Measurements from ENCODE around the gene ANKRD39. TPM values are rescaled to one million over a fixed set of nuclear protein-coding genes. Genes with fewer than 3 reads are reported as not detected.
A peak's percentile ranks its signal among the peaks of the same experiment; 100 is the strongest.

Gene ANKRD39
- total RNA-seq, 1 experiment from 2014 or later: 29.4 TPM

DNA sequence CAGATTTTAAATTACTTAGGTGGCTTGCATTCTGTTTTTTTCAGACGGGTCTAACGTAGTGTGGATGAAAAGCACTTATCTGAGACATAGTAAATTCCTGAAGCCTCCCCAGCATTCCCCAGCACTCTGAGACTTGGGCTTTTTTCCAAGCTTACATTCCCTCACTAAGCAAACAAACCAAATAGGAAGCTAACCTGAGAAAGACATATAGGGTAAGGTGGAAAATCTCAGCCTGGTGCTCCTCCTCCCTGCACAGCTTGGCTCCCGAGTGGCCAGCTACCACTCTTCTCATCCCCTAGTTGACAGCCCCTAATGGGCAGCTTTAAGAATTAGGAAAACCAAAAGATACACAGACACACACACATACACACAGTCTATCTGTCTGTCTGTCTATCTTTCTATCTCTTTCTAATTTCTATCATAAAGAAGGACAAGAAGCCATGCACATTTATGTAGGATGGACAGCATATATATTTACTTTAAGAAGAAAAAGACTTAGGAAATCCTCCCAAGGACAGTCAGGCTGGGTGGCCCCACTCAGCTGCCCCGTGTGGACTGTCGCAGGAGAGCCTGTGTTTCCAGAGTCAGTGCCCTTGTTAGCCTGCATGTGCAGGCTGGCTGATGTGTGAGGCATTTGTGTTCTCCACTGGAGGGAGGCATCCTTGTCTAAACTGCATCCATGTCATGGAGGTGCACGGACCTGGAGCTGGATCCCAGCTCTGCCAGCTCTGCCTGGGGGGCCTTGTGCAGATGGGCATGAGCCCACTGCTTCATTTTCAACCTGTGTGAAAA is 33.5 kb downstream of the ANKRD39 start:
- intact Hi-C loops (cut with micrococcal nuclease): no loop called here
- peaks cover 55% of the 10 kb centered on the region for H3K79me2 ChIP-seq (ENCODE audit: low read length)
- no peak for TF ChIP-seq EZH2 (IDR thresholded peaks at IDR 0.05; ENCODE audit: low read length, unreplicated experiment)
- TF ChIP-seq EZH2phosphoT487 (IDR thresholded peaks at IDR 0.05; ENCODE audit: borderline replicate concordance, low read length): no peak
- TF ChIP-seq, protein P1, sequence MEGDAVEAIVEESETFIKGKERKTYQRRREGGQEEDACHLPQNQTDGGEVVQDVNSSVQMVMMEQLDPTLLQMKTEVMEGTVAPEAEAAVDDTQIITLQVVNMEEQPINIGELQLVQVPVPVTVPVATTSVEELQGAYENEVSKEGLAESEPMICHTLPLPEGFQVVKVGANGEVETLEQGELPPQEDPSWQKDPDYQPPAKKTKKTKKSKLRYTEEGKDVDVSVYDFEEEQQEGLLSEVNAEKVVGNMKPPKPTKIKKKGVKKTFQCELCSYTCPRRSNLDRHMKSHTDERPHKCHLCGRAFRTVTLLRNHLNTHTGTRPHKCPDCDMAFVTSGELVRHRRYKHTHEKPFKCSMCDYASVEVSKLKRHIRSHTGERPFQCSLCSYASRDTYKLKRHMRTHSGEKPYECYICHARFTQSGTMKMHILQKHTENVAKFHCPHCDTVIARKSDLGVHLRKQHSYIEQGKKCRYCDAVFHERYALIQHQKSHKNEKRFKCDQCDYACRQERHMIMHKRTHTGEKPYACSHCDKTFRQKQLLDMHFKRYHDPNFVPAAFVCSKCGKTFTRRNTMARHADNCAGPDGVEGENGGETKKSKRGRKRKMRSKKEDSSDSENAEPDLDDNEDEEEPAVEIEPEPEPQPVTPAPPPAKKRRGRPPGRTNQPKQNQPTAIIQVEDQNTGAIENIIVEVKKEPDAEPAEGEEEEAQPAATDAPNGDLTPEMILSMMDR (conservative IDR thresholded peaks at IDR 0.05; ENCODE audit: low read depth, low read length): no peak
- ATAC-seq: peak; percentile 93
- no peak overlapping the region for H3K9ac ChIP-seq (ENCODE audit: low read length)
- no TSS peak for BruUV-seq (replicated peaks)
- no peak overlapping the region for H3K4me3 ChIP-seq (ENCODE audit: low read length)
- H3K27ac ChIP-seq (ENCODE audit: low read length): no peak overlapping the region
- H3K4me1 ChIP-seq (ENCODE audit: insufficient read depth, low read length): peaks cover 15% of the 10 kb centered on the region
- H3K9me2 ChIP-seq (replicated peaks; ENCODE audit: low read length): no peaks in the 10 kb centered on the region
- peaks cover 35% of the 10 kb centered on the region for H4K20me1 ChIP-seq (ENCODE audit: low read length)
- peak; percentile 84 for DNase-seq
- no peak overlapping the region for H3K4me2 ChIP-seq (ENCODE audit: low read length)
- H3K36me3 ChIP-seq (ENCODE audit: low read depth, low read length): no peaks in the 10 kb centered on the region; the same call in 1 of the 2 replicates
- H3K9me3 ChIP-seq (ENCODE audit: low read length): no peaks in the 10 kb centered on the region
- ChIA-PET CTCF (no interaction called here), POLR2A (ENCODE audit: unreplicated experiment) (no interaction called here)
- H3K27me3 ChIP-seq (ENCODE audit: low read length): no peaks in the 10 kb centered on the region
- no peak overlapping the region for H2AFZ ChIP-seq (ENCODE audit: low read length)
- H3F3A ChIP-seq (ENCODE audit: low read length, unreplicated experiment): no peaks in the 10 kb centered on the region

DNA sequence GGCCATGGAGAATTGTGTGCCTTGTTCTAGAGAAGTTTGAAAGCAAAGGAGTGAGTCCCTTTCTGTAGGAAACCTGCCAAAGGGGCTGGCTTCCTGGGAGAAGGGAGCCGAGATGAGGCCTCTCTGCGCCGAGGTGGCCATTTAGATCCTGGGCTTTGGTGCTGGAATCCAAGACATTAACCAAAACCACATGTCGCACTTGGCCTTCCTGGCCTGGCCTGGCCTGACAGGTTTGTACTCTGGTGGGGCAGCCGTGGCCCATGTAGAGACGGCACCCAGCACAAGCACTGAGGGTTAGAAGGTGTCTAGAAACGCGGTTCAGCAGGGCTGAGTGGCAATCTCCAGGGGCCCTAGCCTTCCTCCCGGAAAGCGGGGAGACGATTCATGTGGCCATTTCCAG is 34.6 kb downstream of the ANKRD39 start:
- H3K36me3 ChIP-seq (ENCODE audit: low read depth, low read length): no peaks in the 10 kb centered on the region; the same call in 1 of the 2 replicates
- H3K4me2 ChIP-seq (ENCODE audit: low read length): no peak overlapping the region
- no peak overlapping the region for H3K27ac ChIP-seq (ENCODE audit: low read length)
- H3K4me3 ChIP-seq (ENCODE audit: low read length): no peak overlapping the region
- no peaks in the 10 kb centered on the region for H3K27me3 ChIP-seq (ENCODE audit: low read length)
- H3K9me2 ChIP-seq (replicated peaks; ENCODE audit: low read length): no peaks in the 10 kb centered on the region
- H4K20me1 ChIP-seq (ENCODE audit: low read length): peaks cover 39% of the 10 kb centered on the region
- ChIA-PET CTCF (no interaction called here), POLR2A (ENCODE audit: unreplicated experiment) (no interaction called here)
- H3K4me1 ChIP-seq (ENCODE audit: insufficient read depth, low read length): peaks cover 21% of the 10 kb centered on the region
- H3K9me3 ChIP-seq (ENCODE audit: low read length): no peaks in the 10 kb centered on the region
- no peak for TF ChIP-seq EZH2phosphoT487 (IDR thresholded peaks at IDR 0.05; ENCODE audit: borderline replicate concordance, low read length)
- TF ChIP-seq, protein P1 (conservative IDR thresholded peaks at IDR 0.05; ENCODE audit: low read depth, low read length): no peak
- TF ChIP-seq EZH2 (IDR thresholded peaks at IDR 0.05; ENCODE audit: low read length, unreplicated experiment): no peak
- ATAC-seq: no peak
- no TSS peak for BruUV-seq (replicated peaks)
- no peak overlapping the region for H3K9ac ChIP-seq (ENCODE audit: low read length)
- H3F3A ChIP-seq (ENCODE audit: low read length, unreplicated experiment): no peaks in the 10 kb centered on the region
- no peak for DNase-seq
- no peak overlapping the region for H2AFZ ChIP-seq (ENCODE audit: low read length)
- intact Hi-C loops (cut with micrococcal nuclease): no loop called here
- peaks cover 66% of the 10 kb centered on the region for H3K79me2 ChIP-seq (ENCODE audit: low read length)

DNA sequence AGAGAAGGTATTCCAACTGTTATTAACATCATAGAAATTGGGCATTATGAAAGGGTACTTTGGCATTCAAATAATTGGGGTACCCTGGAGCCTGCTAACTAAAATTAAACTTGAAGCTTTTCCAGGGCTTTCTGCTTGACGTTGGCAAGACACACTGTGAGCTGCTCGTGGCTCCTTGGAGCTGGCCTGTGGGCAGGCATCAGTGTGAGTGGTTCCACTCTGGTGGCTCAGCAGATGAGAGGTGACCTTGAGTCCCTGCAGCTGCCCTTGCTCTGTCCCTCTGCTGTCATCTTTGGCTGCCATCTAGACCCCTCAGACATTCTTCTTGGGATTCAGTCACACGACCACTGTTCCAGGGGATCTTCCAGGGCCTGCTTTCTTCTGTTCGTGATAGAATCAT is 35.0 kb downstream of the ANKRD39 start:
- Histone ChIP-seq H3K9me2 (replicated peaks; ENCODE audit: low read length) (no peaks in the 10 kb centered on the region), H3K79me2 (ENCODE audit: low read length) (peaks cover 70% of the 10 kb centered on the region), H3K9ac (ENCODE audit: low read length) (no peak overlapping the region), H4K20me1 (ENCODE audit: low read length) (peaks cover 43% of the 10 kb centered on the region), H2AFZ (ENCODE audit: low read length) (no peak overlapping the region), H3K4me2 (ENCODE audit: low read length) (no peak overlapping the region), H3F3A (ENCODE audit: low read length, unreplicated experiment) (no peaks in the 10 kb centered on the region), H3K4me1 (ENCODE audit: insufficient read depth, low read length) (peaks cover 25% of the 10 kb centered on the region), H3K4me3 (ENCODE audit: low read length) (no peak overlapping the region), H3K36me3 (ENCODE audit: low read depth, low read length) (no peaks in the 10 kb centered on the region; the same call in 1 of the 2 replicates), H3K27ac (ENCODE audit: low read length) (no peak overlapping the region), H3K9me3 (ENCODE audit: low read length) (no peaks in the 10 kb centered on the region), H3K27me3 (ENCODE audit: low read length) (no peaks in the 10 kb centered on the region)
- intact Hi-C loops (cut with micrococcal nuclease): no loop called here
- ChIA-PET POLR2A (ENCODE audit: unreplicated experiment) (no interaction called here), CTCF (no interaction called here)
- DNase-seq: no peak
- no TSS peak for BruUV-seq (replicated peaks)
- no peak for TF ChIP-seq EZH2 (IDR thresholded peaks at IDR 0.05; ENCODE audit: low read length, unreplicated experiment)
- TF ChIP-seq EZH2phosphoT487 (IDR thresholded peaks at IDR 0.05; ENCODE audit: borderline replicate concordance, low read length): no peak
- TF ChIP-seq, protein P1 (conservative IDR thresholded peaks at IDR 0.05; ENCODE audit: low read depth, low read length): no peak
- ATAC-seq: no peak

All from PC-3 (cell line).